Heart left ventricle (tissue), 13 donors: ENCODE results near the gene SIN3B.

Experiments used
- CTCF ChIP-seq, 12 donors: fragments of 200-600 bp; sonication (generic) in 4 of 12; IDR thresholded peaks; one replicate each; pipeline versions ENCODE4 v1.5.0 to v1.8.0; 2018 to 2022; ENCODE audit warnings: antibody characterized with exemption in 12 of 12, mild to moderate bottlenecking in 5 of 12
- POLR2A ChIP-seq, 2 donors: fragments of 450-650 bp; IDR thresholded peaks; one replicate each; pipeline ENCODE4 v1.6.1; 2017; ENCODE audit warnings: antibody characterized with exemption in 2 of 2, mild to moderate bottlenecking in 2 of 2, moderate library complexity in 2 of 2
- donor health status: ischemic (EF 13 %, LVEDD 7.1; RV severe dilation, severe dysfunction).
- donor health status: DM: no; HTN: yes; CAD: no.
- donor health status: DM: no; HTN: no; CAD: no.
- donor health status: ischemic (EF 25% LVEDD 6.9; RV normal size, moderate dysfunction).
- donor health status: ischemic (EF 25% LVEDD 5.7; RV mildly dilated, moderate dysfunction).
- donor health status: ischemic (EF 35%, LVEDD 5.7; RV mildly dilated, moderate dysfunction).
- donor health status: nonischemic (EF 11% LVEDD 7.7; RV severe dilation, severe dysfunction).
- donor health status: DM: yes; HTN: yes; CAD: no.
- donor health status: PGD.
- donor health status: ischemic (EF 29% LVEDD 5.4; RV normal size, mild dysfunction).
- donor health status: nonischemic (EF 23%, LVEDD 6.1; RV moderate dilation, normal function).

GRCh38 chr19:16897856-16898161, 68.6 kb downstream of the SIN3B start:
- TF ChIP-seq CTCF (IDR thresholded peaks at IDR 0.05) (no peak), POLR2A (IDR thresholded peaks at IDR 0.05) (no peak)
